Measurements from ENCODE around the gene WFIKKN2.
"Not testable (repeated sequence)": the region's sequence is repeated elsewhere in the genome, so short reads cannot be mapped to it uniquely, and the experiment has no call there.

WFIKKN2 gene

GRCh38 chr17:50858486-50859225, 23.3 kb downstream of the WFIKKN2 start:
- DNase-seq: no peak

- not testable (repeated sequence) for DNase-seq
Measured at GRCh38 chr17:50859727-50860126, 24.3 kb downstream of the WFIKKN2 start.

DNA sequence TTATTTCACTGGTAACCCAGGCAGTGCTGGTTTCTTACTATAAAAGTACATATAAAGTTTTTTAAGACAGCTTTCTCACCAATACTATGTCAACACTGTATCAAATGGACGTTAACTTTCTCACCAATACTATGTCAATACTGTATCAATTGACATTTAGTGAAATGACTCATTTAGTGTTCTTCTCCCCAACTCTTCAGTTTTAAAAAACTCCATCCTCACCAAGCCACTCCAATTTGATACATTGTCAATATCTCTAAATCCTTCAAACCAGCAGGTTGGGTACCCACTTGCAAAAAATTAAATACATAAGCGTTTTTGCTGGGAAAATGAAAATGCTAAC, 25.9 kb downstream of the WFIKKN2 start:
- DNase-seq: no peak

GRCh38 chr17:50861822-50862528, 26.6 kb downstream of the WFIKKN2 start:
- no peak for DNase-seq

DNA sequence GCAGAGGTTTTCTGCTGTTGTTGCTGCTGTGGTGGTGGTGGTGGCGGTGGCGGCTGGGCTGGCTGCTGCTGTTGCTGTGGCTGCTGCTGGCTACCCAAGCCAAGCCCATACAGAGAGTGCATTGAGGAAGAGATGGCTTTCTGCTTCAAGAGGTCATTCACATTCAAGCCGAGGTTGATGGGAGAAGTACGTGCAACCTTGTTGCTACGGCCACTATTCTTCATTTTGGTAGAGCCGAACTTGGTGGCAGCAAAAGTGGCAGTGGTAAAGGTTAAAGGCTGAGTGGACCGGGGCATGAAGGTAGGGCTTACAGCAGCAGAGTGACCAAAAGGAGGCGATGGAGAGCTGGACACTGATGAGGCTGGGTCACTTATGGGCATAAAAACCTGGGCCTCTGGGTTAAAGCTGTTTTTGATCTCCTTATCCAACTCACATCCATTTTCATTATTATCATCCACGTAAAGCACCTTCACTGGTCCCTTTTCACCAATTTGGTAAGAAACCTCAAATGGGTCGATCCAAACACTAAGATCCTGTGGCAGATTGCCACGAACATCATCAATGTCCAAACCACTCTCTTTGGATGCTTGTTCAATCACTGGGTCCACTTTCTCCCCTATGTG, 27.9 kb downstream of the WFIKKN2 start:
- DNase-seq: peak; percentile 65

- no peak for DNase-seq
Measured at GRCh38 chr17:50863931-50864330, 28.5 kb downstream of the WFIKKN2 start.

DNA sequence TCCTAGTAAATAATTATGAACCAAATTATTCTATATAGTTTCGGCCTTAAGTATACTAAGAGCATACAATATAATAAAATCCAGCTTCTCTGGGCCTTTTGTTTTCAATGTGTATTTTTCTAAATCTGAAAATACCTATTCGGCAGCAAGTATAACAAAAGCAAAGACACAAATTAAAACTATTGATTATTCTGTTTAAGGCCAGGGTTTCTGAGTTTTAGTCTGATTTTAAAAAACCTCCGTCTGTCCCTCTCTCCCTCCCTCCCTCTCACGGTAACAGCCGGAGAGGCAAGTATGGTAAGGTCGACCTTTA, 29.3 kb downstream of the WFIKKN2 start:
- no peak for DNase-seq

DNA sequence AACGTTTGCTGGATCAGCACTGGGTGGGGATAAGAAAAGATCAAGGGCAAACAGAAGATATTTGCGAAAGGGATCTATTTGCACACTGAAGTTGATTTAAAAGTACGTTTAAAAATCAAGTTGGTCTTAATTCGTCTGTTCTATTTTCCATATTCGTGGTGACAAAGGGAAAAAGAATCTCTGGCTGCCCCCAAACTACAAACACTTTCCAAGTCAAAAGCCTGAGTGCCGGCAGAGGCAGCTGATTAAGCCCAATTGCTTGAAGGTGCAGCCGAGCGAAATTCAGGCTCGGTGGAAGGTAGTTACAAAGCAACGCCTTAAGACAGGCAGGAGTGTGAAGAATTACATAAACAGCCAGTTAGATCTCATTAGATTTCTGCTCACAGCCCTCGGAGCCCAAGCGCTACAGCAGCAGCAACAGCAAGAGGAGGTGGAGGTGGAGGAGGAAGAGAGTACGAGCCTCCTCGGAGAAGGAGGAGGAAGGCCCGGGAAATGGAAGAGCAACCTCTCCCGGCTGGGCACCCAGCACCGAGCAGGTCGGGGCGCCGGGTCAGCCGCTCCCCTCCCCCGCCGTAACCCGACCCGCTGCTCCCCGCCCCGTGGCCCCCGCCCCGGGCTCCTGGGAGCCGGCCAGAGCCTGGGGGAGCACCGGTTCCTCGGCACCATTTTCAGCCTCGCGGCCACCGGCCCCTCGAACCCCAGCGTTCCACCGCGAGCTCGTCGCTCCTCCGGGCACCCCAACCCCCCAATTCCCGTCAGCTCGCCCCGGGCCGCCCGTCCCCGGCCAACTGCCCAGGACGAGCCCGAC, 29.9 kb downstream of the WFIKKN2 start:
- peak; percentile 74 for DNase-seq

GRCh38 chr17:50865868-50866260, 30.5 kb downstream of the WFIKKN2 start:
- no peak for DNase-seq

DNA sequence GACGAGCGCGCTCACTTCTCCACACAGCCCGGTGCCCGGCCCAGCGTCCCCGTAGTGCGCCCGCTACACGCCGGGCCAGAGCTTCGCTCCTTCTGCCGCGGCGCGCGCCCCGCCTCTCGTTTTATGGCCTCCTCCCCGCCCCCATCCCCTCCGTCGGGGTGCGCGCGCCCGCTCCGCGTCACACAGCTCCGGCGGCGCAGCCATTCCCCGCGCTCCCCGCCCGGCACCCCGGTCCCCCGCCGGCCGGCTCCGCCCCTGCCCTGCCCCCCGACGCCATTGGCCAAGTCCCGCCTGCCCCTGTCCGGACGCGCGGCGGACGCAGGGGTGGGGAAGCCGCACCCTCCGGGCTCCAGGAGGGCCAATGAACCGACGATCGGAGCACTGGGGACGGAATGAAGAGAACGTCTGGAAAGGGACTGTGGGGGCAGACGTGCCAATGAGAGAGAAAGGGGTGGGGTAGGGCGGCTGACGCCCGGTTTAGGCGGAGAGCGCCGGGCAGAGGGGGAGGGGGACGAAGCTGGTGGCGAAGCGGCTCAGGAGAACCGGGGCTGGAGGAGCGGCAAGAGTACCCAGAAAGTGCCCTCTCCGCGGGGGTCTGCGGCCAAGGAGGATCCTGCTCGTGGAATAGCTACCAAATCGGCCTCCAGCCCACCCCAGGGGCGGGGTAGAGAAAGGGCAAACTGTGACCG, 31.0 kb downstream of the WFIKKN2 start, which contains the start of gene TOB1:
TOB1 (minus strand) TSS at position 94 of the 689 bp plus-strand sequence. CDS start 2,337 bp downstream, outside the sequence.
- peak; percentile 96 for DNase-seq

DNA sequence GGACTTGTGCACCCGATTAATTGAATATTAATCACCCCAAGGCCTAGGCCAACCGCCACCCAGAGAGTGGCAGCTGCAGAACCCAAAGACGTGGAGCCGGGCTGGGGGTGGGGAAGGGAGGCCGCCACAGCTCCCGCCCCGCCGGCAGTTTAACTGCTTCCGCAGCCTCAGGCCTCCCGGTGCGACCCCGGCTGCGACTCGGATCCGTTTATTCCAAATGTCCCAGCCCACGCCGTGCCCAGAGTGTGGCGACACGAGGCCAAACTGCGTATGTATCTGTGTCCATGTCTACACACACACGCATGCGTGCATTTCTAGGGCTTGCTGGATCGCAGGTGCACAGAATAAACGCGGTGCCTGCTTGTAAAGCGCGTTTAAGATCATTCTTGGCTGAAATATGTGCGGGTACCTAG, 31.6 kb downstream of the WFIKKN2 start:
- DNase-seq: peak; percentile 91

DNA sequence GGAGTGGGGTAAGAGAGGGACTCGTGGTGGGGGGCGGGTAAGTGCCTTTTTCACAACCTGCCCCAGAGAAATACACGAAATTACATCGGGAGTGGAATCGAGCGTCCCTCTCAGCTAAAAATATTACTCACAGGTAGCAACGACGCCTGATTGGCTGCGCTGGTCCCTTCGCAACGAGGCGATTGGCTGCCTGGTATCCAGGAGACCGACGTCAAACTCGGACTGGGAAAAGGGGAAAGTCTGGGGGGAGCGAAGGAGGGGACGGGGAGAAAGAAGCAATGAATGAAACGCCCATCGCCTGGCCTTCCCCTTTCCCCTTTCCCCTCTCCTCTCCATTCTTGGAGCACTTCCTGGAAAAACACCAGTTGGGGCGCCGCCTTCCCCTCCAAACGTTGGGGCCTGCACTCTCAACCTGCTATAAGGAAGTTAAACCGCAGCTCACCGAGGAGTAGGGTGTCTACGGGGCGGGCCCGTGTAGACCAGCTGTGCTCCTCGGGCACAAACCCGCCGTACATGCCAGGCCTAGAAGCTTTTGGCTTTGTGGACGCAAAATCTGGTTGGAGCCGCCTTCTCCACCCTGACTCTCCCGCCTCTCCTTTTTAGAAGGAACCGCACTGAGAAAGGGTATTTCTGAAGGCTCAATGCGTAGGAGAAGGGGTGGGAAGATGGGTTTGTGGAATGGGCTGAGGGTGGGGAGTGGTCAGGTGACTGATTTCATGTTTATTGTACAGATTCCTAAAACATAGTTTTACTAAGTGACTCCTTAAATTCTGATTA, 32.2 kb downstream of the WFIKKN2 start:
- peak; percentile 96 for DNase-seq

DNA sequence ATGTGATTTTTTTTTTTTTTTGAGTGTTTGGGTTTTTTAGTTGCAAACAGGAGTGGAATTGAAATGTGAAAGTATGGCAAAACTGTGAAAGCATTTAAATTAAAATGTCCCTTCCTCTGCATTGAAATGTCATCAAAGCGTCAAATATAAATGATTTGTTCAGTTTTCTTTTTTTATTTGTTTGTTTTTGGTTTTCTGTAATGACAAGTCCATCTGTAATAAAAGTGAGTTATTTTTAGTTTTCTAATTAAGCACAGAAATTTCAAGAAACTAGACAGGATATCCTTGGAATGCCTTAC, 32.7 kb downstream of the WFIKKN2 start:
- DNase-seq: no peak

DNA sequence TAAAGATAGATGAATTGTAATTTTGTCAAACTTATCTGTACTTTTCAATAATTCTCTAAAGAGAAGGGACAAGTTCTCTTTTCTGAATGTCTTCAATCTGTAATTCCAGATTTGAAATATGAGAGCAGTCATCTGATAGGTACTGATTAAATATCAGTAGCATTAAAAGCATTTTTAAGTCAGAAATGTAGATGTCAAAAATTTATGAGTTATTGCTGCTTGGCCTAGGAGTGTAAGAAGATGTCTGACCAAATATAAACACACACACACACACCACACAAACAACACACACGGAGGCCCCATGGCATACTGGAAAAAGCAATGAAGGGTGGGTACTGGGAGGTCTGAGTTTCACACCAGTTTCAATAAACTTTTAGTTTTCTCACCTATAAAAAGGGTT, 33.2 kb downstream of the WFIKKN2 start:
- no peak for DNase-seq

DNA sequence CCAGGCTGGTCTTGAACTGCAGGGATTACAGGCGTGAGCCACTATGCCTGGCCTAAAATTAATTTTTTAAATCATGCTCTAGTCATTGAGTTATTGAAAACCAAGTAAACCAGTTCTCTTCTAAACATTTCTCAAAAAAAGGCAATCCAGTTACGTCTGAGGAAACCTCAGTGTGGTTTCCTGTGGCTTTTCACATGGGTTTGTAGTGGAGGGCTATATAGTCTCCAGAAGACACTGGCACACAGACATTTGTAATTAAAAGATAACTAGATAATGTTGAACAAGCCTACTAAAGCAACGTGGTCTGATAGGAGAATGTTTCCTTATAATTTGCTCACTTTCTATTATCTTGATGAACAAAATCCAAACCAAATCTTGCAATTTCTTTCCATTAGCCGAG, 36.0 kb downstream of the WFIKKN2 start:
- no peak for DNase-seq

- peak; percentile 5 for DNase-seq
Measured at GRCh38 chr17:50871898-50872297, 36.5 kb downstream of the WFIKKN2 start.

GRCh38 chr17:50872710-50873424, 37.5 kb downstream of the WFIKKN2 start:
- DNase-seq: no peak

DNA sequence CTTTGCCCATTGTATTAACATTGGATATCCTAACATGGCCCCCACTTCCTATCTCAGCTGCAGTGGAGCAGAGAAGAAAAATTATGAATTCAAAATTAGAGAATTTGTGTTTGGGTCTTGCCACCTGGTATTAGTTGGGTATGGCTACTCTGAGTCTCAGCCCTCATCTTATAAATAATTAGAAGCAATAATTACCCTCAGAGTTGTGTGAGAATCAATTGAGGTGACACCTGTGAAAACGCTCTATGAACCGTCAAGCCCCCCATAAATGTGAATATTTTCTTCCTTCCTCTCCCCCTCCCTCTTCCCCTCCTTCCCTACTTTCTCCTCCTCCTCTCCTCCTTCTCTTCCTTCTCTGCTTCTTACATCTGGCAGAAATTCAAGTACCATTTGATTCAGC, 39.7 kb downstream of the WFIKKN2 start:
- no peak for DNase-seq

DNA sequence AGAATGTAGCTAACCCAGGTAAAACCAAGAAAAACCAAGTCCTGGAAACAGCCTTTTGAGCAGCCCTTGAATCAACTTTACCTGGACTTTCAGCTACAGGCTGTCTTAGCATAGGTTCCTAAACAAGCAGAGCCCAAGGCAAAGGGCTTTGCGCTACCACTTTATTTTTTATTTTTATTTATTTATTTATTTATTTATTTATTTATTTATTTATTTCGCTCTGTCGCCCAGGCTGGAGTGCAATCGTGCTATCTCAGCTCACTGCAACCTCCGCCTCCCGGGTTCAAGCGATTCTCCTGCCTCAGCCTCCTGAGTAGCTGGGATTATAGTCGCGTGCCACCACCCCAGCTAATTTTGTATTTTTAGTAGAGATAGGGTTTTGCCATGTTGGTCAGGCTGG, 41.7 kb downstream of the WFIKKN2 start:
- not testable (repeated sequence) for DNase-seq

DNA sequence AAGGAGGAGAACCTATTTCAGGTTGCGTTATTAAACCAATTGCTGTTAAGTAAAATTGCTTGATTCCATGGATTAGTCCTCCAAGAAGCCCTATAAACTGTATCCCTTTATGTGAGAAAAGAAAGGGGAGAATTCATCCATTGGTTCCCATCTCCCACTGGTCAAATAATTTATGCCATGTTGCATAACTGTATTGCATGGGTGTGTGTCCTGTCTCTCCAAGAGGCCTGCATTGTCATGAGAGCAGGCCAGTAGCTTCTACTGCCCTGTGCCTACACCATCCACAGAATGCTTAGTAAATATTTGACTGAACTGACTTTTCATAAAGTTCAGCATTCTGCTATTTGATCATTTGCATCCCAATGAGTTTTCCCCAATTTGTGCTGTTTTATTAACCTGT, 42.5 kb downstream of the WFIKKN2 start:
- DNase-seq: no peak

- DNase-seq: no peak
Measured at GRCh38 chr17:50879086-50879485, 43.7 kb downstream of the WFIKKN2 start.
